HepG2 (cell line): Measurements from ENCODE around the gene CPHXL2.

Experiments
- AFF4 ChIP-seq: sonication (generic); formaldehyde crosslinking; IDR thresholded peaks from 2 replicates; pipeline ENCODE4 v1.4.0; 2020; ENCODE audit warnings: missing genetic modification reagents
- ARHGAP35 ChIP-seq: sonication (generic); formaldehyde crosslinking; IDR thresholded peaks from 2 replicates; pipeline ENCODE4 v1.9.0; 2022; ENCODE audit warnings: mild to moderate bottlenecking, inconsistent platforms, moderate library complexity, missing genetic modification reagents, borderline replicate concordance
- ARNT ChIP-seq: fragments of 450-650 bp; IDR thresholded peaks from 2 replicates; pipeline ENCODE4 v1.6.1; 2017
- CTCF ChIP-seq: sonication (generic); formaldehyde crosslinking; IDR thresholded peaks from 2 replicates; pipeline ENCODE4 v1.5.0; 2020; ENCODE audit warnings: mild to moderate bottlenecking, missing genetic modification reagents, moderate library complexity
- E2F1 ChIP-seq: sonication (generic); formaldehyde crosslinking; IDR thresholded peaks from 2 replicates; pipeline ENCODE4 v1.5.0; 2020; ENCODE audit warnings: missing genetic modification reagents
- FOXP4 ChIP-seq: sonication (generic); formaldehyde crosslinking; IDR thresholded peaks from 2 replicates; pipeline ENCODE4 v1.4.0; 2020; ENCODE audit warnings: missing genetic modification reagents
- KDM1A ChIP-seq: IDR thresholded peaks from 2 replicates; pipeline ENCODE4 v1.6.1; 2016; ENCODE audit warnings: missing compliant biosample characterization
- NR1H2 ChIP-seq: sonication (generic); formaldehyde crosslinking; IDR thresholded peaks from 2 replicates; pipeline ENCODE4 v1.8.1; 2022; ENCODE audit warnings: low read depth, missing genetic modification reagents, borderline replicate concordance
- POLR2A ChIP-seq, 2 experiments: IDR thresholded peaks; 2 replicates each; pipeline ENCODE4 v1.6.1; 2011; ENCODE audit warnings: low read depth in 2 of 2, low read length in 2 of 2, mild to moderate bottlenecking in 1 of 2, moderate library complexity in 1 of 2; ENCODE audit not compliant: insufficient read depth in 1 of 2
- SMAD9 ChIP-seq: sonication (generic); formaldehyde crosslinking; IDR thresholded peaks from 2 replicates; pipeline ENCODE4 v1.5.1; 2020; ENCODE audit warnings: mild to moderate bottlenecking, missing genetic modification reagents
- ZNF605 ChIP-seq: sonication (generic); formaldehyde crosslinking; IDR thresholded peaks from 2 replicates; pipeline ENCODE4 v1.8.0; 2022; ENCODE audit warnings: mild to moderate bottlenecking, missing genetic modification reagents

GRCh38 chr16:75679366-75679765, 2.6 kb upstream of the CPHXL2 start:
- TF ChIP-seq FOXP4 (CRISPR knock-in tag) (no peak), AFF4 (CRISPR knock-in tag) (no peak), CTCF (no peak), POLR2A (IDR thresholded peaks at IDR 0.05; ENCODE audit: insufficient read depth in 1 of 2, low read depth in 2 of 2, low read length in 2 of 2) (no peak), NR1H2 (no peak), SMAD9 (no peak), ZNF605 (no peak), KDM1A (CRISPR knock-in tag) (no peak), E2F1 (no peak), ARHGAP35 (CRISPR knock-in tag) (no peak), ARNT (no peak)
